Measurements from ENCODE around the gene SNRPA1.

SNRPA1 gene

DNA sequence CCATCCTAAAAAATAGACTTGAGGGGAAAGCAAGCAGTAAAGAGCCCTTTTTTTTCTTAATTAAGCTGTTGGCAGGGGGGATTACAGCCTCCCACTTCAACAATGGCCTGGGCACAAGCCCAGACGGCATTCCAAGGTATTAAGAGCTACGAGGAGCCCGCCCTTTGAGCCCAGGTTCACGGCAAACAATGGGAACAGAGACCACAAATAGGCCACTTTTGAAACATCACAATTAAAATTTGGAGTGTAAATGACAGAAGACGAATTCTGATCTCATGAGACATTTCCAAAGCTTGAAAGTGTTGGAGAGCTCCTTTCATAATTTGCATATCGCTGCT lies 52.1 kb downstream of the SNRPA1 start:
- DNase-seq, result no peak

DNA sequence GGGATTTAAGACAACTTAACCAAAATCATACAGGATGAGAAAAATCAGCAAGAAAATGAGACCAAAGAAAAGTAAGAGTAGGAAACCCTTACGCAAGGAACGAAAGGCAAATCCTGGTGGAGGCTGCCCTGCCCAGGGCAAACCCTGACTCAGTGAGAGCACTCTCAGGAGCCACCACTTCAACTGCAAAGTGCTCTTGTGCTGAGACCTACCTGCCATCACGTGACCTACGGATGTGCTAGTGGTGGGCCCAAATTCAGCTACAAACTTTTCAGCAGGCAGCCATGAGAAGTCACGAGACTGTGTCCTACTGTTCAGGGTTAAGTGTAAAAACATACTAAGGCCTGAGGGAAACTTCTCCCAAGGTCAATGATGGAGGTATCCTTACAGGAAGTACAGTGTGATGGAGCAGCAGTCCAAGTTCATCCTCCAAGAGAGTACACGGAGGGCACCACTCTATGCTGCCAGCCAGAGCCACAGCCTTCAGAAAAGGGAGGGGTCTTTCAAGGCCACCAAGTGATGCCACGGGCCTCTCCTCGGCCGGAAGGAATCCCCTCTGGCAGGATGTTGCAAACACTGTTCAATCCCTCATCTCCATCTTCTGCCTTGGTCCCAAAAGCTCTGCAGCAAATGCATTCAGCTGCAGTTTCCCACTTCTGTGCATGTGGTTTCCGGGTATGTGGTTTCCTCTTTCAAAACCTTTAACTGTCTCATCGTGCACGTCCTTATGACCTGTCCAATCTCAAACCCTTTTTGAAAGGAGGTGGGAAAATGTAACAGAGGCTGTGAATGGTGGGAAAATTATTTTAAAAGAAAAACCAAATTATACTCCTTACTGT lies 52.7 kb downstream of the SNRPA1 start:
- DNase-seq, result no peak

DNA sequence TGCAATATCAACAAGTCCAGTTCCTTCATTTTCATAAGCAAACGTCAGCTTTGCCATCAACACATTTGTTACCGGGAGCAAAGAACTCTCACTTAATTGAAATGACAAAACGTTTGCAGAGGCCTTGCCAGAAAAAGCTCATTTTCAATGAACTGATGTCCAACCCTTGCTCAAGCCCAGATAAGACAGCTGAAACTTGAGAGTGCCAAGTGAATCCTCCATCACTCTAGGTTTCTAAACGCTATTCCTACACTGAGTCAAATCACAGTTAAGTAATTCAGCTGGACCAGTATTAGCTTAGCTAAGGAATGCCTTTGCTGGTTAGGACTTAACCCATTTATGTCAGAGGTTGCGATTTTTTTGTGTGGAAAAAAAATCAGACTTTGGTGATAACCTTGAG lies 54.7 kb downstream of the SNRPA1 start:
- no peak for DNase-seq

DNA sequence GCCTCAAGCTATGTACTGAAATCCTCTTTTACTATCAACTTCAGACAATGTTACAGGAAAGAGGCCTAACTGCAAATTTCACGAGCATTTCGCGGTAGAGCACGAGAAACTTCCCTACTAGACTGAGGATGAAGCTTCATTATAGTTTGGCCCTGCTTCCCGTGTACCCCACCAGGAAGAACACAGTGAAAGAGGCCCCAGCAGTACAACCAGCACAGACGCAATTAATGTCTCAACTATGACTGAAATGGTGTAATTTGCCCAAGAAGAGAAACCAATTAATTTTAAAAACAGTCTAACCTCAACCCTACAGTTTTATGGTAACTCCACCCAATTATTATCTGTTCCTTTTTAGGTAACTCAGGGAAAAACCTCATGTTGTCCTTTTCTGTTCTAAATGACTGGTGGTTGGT lies 55.3 kb downstream of the SNRPA1 start:
- no peak for DNase-seq

DNA sequence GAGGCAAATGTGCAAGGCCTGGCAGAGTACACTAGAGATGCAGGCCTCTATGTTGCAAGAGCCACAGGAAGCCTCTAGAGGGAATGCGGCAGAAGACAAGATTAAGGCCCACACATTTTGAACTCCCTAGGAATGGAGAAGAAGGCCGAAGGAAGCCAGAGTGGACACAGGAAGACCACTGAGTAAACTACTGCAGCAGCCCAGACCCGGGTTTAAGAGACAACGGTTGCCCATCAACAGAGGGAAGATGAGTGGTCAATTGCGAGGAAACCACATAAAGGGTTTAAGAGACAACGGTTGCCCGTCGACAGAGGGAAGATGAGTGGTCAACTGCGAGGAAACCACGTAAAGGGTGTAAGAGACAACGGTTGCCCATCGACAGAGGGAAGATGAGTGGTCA lies 57.8 kb downstream of the SNRPA1 start:
- DNase-seq, result no peak

DNA sequence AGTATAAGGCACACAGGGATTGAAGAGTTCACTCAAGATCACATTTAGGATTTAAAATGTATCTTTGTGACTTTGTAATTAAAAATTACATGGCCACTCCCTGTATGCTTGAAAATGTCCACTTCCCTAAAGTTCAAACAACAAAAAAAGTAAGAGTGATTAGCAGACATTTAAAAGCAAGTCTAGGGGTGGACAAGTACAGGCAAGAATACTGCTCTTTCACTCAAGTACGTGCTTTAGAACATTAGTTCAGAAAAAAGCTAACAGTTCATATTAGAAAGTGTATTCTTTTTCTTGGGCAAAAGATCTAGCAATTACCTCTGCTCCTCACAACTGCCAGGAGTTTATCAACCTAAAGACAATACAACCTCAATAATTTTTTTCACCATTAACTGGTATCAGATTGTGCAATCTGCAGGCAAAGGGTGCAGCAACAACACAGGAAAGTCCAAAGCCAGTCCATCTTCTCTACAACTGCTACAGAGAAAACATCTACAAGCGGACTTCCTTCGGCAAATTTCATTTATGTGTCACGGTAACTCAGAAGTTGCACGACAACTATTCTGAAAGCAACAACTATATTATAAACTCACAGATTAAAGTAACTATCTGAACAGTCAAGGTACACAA lies 61.3 kb downstream of the SNRPA1 start:
- DNase-seq, result no peak

DNA sequence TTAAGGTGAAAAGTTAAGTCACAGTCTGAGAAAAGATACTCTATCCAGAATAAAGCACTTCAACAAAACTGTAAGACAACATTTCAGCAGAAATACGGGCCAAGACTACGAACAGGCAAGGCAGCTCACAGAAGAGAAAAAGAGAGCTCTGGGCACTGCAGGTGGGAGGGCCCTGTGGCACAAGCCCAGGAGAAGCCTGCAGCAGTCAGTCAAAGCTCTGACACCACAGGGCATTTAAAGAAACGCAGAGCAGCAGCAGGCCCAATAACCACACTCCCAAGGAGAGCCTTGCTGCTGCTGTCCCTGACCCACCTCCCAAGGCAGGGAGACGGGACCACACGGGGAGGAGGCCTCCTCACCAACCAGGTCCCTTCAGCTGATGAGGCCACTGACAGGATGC lies 62.4 kb downstream of the SNRPA1 start:
- no peak for DNase-seq
